NCI-H69 (cell line): ENCODE data around the gene ZBTB34.

Experiments used
- DNase-seq: peaks from one replicate; lab custom pipeline; 2025; lab: John Stamatoyannopoulos, UW

Gene ZBTB34

DNA sequence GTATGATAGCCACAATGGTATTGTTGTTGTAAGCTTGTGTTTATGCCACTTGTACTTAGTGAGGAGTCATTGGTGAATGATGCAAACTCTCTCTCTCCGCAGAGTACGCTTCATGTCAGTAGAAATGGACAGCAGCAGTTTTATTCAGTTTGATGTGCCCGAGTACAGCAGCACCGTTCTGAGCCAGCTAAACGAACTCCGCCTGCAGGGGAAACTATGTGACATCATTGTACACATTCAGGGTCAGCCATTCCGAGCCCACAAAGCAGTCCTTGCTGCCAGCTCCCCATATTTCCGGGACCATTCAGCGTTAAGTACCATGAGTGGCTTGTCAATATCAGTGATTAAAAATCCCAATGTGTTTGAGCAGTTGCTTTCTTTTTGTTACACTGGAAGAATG, 18.8 kb downstream of the ZBTB34 start:
- no peak for DNase-seq

- no peak for DNase-seq
Observed at GRCh38 chr9:126880226-126880946, 19.9 kb downstream of the ZBTB34 start.

- DNase-seq, result no peak
Observed at GRCh38 chr9:126880947-126881332, 20.5 kb downstream of the ZBTB34 start.

DNA sequence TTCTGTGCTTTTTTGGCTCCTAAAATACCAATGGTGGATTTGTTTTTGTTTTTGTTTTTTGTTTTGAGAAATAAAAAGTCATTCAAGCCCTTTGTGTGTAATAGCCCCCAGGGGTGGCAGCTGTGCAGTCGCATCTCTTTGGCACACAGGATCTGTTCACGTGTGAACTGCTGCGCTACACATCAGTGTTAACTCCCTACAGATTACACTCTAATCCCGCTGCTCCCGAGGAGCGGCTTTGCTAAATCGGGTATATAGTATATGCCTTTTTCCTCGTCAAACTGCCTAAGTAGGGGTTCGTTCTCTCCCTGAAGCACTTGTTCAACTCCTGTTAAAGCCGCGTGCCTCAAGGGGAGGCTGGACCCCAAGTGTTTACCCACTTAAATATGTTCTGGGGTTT, 22.3 kb downstream of the ZBTB34 start:
- DNase-seq, result no peak

- no peak for DNase-seq
Observed at GRCh38 chr9:126883636-126884035, 23.2 kb downstream of the ZBTB34 start.

DNA sequence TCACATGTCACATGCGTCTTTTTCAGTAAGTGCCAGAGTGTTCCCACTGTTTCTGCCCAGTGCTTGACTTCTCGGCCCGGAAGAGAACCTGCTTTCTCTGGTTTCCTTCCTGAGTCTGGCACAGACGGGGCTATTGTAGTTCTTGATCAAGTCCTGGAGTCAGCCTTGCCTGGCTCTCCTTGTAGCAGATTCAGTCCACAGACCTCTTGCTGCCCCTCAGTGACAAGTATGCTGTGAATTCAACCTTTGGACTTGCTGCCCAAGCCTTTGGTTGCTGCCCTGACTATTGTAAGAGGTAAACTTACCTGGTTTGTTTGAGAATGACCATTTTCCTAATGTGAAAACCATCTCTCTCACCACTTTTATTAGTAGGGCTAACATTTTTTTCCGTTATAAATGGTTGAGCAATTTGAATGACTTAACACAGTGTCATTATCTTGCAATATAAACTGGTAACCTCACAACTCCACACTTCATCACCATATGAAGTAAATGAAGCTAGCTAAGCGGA, 24.7 kb downstream of the ZBTB34 start:
- no peak for DNase-seq

- no peak for DNase-seq
Observed at GRCh38 chr9:126886034-126886822, 25.8 kb downstream of the ZBTB34 start.

- no peak for DNase-seq
Observed at GRCh38 chr9:126886897-126887296, 26.5 kb downstream of the ZBTB34 start.

DNA sequence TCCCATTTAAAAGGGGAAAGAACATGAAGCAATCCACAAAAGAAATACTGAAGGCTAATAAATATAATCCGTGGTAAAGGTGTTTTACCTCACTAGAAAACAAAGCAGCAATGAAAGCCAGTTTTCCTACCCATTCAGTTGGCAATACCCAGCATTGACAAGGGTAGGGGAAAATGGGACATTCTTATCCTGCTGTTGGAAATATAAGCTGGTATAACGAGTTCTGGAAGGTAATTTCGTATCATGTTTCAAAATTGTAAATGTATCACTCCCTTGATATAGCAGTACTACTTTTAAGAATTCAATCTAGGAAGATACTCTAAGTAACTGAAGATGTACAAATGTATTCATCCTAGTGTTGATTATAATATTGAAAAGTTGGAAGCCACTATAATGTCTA, 31.2 kb downstream of the ZBTB34 start:
- no peak for DNase-seq

DNA sequence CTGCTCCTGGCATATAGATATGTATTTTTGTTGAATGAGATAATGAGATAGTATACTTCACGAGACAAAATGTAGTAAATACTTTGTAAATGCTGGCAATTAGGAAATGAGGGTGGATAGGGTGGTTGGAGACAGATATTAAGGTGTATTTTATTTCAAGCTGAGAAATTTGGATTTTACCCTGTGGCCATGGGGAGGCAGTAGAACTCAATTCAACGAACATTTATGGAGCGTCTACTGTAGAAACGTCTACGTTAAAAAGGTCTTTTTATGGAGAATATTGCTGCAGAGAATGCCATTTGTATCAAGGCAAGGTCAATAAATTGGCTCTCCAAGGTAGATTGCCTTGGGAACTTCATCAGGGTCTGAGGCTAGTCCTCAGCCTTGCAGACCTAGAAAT, 32.6 kb downstream of the ZBTB34 start:
- no peak for DNase-seq

DNA sequence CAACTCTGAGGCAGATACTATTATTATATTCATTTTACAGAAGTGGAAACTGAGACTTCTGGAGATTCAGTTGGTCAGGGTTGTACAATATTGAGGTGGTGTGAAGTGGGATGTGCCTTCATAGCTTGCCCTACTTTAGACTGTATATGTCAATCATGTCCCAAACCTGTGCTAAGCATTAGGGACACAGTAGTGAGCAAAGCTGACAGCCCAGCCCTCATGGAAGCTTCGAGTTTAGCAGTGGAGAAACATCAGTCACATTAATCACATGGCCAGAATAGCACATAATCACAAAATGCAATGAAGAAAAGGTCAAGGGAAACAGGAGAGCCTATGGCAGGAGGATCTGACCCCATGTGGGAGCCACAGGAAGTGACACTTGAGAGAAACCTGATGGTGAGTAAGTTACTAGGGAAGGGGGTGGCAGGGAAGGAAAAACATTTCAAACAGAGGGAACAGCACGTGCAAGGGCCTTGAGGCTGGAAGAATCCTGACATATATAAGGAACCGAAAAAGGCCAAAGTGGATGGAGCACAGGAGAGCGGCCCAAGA, 33.7 kb downstream of the ZBTB34 start:
- no peak for DNase-seq

DNA sequence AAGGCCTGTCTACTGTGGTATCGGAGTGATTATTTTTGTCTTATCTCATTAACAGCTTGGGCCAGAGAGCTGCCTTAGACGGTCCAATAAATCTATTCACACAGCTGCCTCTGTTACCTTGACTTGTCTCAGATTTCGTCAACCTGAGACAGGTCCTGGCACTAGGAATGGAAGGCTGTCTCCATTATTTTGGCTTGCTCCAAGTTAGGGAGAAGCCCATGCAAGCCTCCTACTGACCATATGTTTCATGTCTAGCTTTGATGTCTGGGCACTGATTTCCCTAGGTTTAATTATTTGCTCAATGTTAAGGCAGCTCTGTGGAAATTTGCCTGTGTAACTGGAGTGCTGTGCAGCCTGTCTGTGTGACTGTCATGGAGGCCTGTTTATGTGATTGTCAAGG, 41.8 kb downstream of the ZBTB34 start:
- peak; percentile 43 for DNase-seq

DNA sequence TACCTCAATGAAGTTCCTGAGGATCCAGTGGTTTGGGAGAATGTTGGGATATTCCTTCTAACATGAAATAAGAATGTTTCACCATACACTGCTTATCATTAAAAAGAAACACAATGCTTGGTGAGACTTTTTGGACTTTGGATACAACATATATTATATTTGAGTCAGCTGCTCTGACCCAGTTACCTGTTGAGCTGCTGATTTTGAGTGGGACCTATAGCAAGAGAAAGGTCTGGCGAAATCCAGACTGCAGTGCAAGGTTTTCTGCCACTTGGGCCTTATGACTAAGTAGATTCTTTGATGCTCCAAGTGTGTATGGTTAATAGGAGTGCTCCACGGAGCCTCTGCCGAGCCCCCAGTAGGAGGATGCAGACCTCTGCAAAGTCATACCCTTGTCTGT, 44.1 kb downstream of the ZBTB34 start:
- DNase-seq, result no peak

GRCh38 chr9:126906091-126906490, 45.7 kb downstream of the ZBTB34 start:
- DNase-seq, result peak; percentile 42

GRCh38 chr9:126907058-126907457, 46.6 kb downstream of the ZBTB34 start:
- DNase-seq, result no peak

DNA sequence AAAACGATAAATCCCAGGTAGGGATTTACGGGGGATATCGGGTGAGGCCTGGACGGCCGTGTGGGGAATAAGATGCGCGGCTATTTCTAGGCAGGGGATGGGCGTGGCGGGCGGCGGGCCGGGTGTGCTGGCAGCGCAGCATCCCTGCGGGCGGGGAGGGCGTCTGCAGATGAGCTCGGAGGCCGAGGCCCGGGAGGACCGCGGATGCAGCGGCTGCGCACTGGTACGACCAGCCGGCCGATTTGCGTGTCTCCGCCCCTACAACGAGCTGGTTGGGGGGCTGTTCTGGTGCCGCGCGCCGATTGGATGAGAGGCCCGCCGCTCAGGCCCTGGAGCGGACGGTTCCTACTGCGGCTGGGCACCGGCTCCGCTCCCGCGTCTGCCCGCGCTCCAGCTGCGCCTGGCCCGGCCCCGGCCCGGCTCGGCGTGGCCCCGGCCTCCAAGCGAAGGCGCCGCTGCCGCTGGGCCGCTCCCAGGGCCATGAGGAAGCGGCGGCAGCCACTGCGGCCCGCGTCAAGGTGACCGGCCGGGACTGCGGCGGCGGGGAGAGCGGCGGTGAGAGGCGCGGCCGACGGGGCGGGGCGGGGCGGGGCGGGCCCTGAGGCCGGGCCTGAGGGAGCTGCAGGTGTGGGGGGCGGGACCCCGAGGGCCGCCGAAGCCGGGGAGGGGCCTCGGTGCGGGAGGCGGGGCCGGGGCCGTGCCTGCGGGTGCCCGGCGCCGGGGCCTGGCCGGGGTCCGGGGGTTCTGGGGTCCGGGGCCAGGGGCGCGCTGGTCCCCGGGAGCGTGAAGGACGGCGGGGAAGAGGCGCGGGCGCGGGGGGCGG, 54.2 kb downstream of the ZBTB34 start, which contains the start of gene RALGPS1:
Gene RALGPS1, plus strand, starts transcription at position 325 of the 823 bp plus-strand sequence. CDS start 47,508 bp downstream, outside the sequence.
- DNase-seq, result peak; percentile 99

DNA sequence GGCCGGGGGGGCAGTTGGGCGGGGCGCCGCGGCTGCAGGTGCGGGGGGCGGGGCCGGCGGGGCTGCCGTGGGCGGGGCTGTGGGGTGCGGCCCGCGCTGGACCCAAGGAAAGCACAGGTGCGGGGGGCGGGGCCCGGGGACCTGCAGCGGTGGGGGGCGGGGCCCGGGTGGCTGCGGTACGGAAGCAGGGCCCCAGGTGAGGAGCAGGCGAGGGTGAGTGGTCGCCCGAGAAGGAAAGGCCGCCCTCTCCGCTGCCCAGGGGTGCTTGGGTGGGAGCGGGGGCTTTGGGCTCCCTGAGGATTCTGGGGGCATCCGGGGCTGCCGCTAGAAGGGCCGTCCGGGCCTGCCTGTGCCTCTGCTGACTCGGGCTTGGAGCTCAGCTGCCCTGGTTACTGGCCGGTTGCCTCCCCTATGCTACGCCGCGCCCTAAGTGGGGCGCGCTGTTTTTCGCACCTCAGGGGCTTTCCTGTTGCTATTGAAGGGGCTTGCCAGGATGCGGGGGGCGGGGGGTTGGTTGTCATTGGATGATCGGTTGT, 54.9 kb downstream of the ZBTB34 start:
- peak; percentile 94 for DNase-seq

DNA sequence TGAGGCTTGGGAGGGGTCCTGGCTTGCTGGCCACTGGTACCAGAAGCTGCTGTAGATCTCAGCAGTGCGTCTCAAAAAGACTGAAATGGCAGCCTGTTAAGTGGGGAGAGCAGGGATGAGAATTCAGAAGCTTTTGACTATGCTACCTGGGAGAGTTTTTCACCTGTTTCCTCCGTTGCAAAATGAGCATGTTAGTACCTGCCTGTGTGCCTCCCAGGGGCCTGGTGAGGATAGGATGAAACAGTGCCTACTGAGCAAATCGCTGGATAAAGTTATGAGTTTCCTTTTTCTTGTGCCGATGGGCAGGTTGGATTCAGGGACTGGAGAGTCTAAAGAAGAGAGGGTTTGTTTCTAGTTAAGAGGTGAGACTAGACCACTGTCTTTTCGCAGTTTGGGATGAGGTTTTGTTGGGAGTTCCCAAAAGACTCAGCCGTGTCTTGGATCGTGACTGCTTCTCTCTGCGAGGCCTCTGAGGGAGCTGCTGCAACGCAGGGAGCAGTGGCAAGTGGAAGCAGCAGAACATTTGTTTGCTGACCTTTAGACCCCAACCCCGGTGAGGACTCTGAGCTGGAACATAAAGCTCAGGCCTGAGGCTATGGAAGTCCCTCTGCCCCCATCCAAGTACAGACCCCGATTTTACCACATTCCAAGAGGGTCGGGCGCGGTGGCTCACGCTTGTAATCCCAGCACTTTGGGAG, 55.6 kb downstream of the ZBTB34 start:
- DNase-seq, result peak; percentile 59

DNA sequence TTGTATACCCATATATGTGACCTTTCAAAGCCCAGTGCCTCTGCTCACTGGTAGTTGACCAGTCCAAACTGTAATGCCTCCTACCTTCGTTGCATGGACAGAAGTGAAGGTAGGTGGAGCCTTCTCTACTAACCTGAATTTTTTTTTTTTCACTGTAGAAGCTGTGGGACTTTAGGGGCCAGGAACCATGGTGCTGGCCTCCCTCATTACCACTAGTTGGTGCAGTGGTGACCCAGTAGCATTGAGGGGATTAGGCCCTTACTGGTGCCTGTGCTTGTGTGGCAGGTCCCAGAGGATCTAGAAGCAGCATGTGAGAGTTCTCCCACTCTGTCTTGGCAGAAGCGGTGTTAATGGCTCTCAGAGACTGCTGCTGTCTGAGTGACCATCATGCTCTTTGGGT, 56.5 kb downstream of the ZBTB34 start:
- peak; percentile 23 for DNase-seq

- peak; percentile 32 for DNase-seq
Observed at GRCh38 chr9:126919193-126919592, 58.8 kb downstream of the ZBTB34 start.

GRCh38 chr9:126925876-126926275, 65.4 kb downstream of the ZBTB34 start:
- peak; percentile 72 for DNase-seq
